HG03354 (cell line): ENCODE results near the gene CSTF3.
A peak's percentile ranks its signal among the peaks of the same experiment; 100 is the strongest.
"Not testable (repeated sequence)": the region's sequence is repeated elsewhere in the genome, so short reads cannot be mapped to it uniquely, and the experiment has no call there.

ENCODE experiments used
- ATAC-seq: cut with Tn5 transposase; IDR thresholded peaks from one replicate; pipeline ENCODE4 v1.9.1; 2021; ENCODE audit warnings: mild to moderate bottlenecking; ENCODE audit not compliant: unreplicated experiment, poor library complexity, severe bottlenecking

CSTF3 gene

GRCh38 chr11:33048701-33049100 is 112.6 kb downstream of the CSTF3 start:
- not testable (repeated sequence) for ATAC-seq

- no peak for ATAC-seq
Observed at GRCh38 chr11:33045551-33046255, 115.6 kb downstream of the CSTF3 start.

GRCh38 chr11:33044285-33044756 is 117.0 kb downstream of the CSTF3 start:
- ATAC-seq: no peak

- no peak for ATAC-seq
Observed at GRCh38 chr11:33043221-33043830, 118.0 kb downstream of the CSTF3 start.

- ATAC-seq: peak; percentile 24
Observed at GRCh38 chr11:33040862-33041453, 120.3 kb downstream of the CSTF3 start.

- ATAC-seq: peak; percentile 41
Observed at GRCh38 chr11:33040033-33040861, 121.0 kb downstream of the CSTF3 start.

- peak; percentile 84 for ATAC-seq
Observed at GRCh38 chr11:33039274-33040032, 121.8 kb downstream of the CSTF3 start, which contains the start of gene TCP11L1. Gene TCP11L1, plus strand, starts transcription at chr11:33039572. Its CDS starts 4,202 bp downstream, at chr11:33043774.

GRCh38 chr11:33035011-33035410 is 126.3 kb downstream of the CSTF3 start:
- ATAC-seq: no peak
